Liver (tissue), 3 donors: ENCODE results near the gene PALB2.

Experiments
- ATF3 ChIP-seq: IDR thresholded peaks from 2 replicates; pipeline ENCODE4 v1.6.1; 2016; ENCODE audit warnings: antibody characterized with exemption
- CTCF ChIP-seq: fragments of 150-350 bp; IDR thresholded peaks from 2 replicates; pipeline ENCODE4 v1.5.1; 2017; ENCODE audit warnings: improper control_type of control experiment, low read depth, low read length; ENCODE audit not compliant: missing input control
- MAX ChIP-seq: IDR thresholded peaks from 2 replicates; pipeline ENCODE4 v1.6.1; 2016; ENCODE audit warnings: antibody characterized with exemption
- TAF1 ChIP-seq: conservative IDR thresholded peaks from 2 replicates; pipeline ENCODE4 v1.6.1; 2016; ENCODE audit warnings: antibody characterized with exemption, mild to moderate bottlenecking
- donor health status: healthy.
- donor health status: healthy.

- no peak for TF ChIP-seq CTCF
- TF ChIP-seq ATF3 = no peak
- no peak for TF ChIP-seq TAF1
- no peak for TF ChIP-seq MAX
Measured at GRCh38 chr16:23590181-23590580, 50.9 kb downstream of the PALB2 start.
